Suppressor macrophage treated with lipopolysaccharide for 1 hour (primary cell): ENCODE results near the gene ADCY2.
"Not testable (repeated sequence)": the region's sequence is repeated elsewhere in the genome, so short reads cannot be mapped to it uniquely, and the experiment has no call there.

Source experiments
- DNase-seq, 3 donors: peaks; one replicate each; pipeline ENCODE4 v3.0.0-alpha.2; 2020 to 2022

The ADCY2 gene

GRCh38 chr5:7396713-7397454 is 946 bp downstream of the ADCY2 start:
- peak in 2 of 3 donors; percentile 9 to 17 for DNase-seq

DNA sequence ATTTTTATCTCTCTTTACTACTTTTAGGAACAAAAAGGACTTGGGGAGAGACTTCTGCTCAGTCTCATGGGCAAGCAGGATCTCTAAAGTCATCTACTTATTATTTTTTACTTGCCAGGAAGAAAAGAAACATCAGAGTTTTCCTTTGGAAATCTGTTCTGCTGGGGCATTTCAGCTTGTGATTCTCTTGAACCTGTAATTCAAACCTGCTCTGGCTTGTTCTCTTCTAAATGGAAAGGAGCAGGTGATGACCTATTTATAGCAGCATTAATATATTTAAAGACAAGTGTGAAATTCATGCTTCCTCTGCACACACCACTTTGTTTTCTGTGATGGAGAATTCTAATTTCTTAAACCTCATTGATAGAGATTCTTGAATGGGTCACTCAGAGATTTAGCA is 2.0 kb downstream of the ADCY2 start:
- no peak for DNase-seq

DNA sequence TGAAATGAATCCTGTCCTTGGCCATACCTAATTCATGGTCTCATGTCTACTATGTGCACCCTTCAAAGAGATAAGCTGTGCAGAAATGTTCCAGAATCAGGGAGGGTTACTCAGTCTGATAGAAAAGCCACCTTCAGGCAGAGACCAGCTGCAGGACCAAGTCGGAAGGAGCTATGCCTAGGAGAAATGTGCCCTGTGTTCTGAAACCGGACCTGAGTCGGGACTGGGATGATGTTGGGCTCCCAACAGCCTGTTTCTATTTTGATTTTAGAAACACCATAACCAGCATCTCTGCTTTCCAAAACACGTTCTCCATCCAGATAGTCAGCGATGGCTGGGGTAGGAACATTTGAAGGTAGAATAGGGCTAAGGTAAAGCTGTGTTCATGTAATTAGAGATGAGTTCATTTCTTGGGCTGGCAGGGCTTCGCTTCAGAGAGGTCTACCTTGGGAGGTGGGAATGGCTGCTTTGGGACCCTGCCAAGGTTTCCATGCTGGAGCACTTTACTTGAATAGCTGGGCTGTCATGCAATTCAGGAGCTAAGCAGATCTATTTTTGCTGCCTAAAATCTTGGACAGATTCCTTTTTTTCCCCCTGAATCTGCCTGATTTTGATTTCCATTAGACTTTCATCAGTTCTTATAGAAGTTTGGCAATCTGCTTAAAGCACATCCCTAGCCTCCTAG is 2.8 kb downstream of the ADCY2 start:
- no peak for DNase-seq

GRCh38 chr5:7405277-7405676 is 9.3 kb downstream of the ADCY2 start:
- DNase-seq = no peak

DNA sequence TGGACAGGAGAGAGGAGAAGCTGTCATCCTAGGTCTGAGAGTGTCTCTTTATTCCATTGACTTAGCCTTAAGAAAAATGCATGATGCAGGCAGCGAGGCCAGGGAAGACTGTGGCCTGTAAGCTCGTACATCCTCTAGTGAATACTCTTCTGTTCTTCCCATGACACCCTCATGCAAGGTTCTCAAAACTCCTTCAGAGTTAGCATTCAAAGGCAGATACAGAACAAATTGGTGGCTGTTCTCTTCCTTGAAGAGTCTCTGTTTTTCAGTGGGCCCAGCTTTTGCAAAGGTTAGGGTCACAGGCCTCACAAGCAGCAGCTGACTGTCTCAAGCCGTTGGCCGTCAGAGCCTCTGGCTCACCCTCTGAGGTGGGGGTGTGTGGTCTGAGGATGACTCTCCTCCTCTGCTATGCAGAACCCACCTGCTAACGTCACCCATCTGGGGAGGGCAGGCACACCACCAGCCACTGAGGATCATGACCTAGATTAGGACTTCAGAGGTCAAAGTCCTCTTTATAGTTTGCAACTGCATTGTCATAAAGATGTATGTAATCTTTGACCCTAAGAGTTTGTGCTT is 15.1 kb downstream of the ADCY2 start:
- no peak for DNase-seq

GRCh38 chr5:7412409-7412808 is 16.5 kb downstream of the ADCY2 start:
- no peak for DNase-seq

DNA sequence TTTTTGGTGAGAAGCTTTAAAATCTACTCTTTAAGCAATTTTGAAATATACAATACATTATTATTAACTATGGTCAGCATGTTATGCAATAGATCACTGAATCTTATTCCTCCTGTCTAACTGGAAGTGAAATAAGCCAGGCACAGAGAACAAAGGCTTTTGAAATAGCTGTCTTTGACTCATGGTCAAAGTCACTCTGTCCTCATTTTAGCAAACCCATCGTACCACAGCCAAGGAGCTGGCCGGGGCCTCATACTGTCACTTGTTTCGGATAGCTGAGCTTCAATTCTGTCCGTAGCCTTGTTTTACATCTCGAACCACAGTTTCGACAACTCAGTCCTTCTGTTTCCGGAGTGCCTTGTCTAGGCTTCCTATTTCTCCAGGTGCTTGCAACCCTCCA is 19.2 kb downstream of the ADCY2 start:
- no peak for DNase-seq

DNA sequence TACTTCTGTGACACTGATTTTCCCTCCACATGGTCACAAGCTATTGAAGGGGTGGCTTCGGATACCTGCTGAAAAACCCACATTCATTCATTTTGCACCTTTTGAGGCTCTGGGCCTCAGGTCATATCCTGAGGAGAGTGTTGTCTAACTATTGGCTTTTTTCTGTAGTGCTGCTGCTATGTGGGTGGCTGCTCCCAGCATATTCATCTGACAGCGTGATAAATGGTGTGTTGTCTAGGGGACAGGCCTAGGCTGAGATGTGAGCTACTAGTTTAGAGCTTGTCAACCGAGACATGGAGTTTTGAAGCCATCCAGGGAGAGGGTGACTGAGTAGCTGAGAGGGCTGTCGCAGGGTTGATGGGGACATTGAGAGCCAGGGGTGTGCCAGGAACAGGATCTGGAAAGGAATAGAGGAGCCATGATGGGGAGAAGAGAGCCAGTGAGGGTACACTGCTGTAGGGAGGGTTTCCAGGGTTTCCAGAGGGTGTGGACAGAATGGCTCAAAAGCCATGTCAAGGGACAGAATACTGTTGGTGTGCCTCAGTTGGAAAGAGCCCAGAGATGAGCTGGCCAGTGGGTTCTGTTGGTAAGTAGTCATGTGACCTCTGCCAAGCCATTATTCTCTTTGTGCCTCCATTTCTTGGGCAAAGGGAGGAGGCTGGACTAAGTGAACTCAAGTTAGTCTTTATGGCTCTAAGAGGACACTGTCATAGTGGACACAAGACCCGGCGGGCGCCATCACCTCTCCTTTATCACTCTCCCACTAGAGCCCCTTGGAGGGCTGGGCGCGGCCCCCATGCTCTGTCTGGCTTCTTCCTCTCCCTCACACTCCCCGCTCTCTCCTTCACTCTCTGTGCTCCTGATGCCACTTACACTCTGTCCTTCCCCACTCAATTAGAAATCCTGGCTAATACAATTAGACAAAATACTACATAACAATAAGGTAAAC is 19.9 kb downstream of the ADCY2 start:
- no peak for DNase-seq

DNA sequence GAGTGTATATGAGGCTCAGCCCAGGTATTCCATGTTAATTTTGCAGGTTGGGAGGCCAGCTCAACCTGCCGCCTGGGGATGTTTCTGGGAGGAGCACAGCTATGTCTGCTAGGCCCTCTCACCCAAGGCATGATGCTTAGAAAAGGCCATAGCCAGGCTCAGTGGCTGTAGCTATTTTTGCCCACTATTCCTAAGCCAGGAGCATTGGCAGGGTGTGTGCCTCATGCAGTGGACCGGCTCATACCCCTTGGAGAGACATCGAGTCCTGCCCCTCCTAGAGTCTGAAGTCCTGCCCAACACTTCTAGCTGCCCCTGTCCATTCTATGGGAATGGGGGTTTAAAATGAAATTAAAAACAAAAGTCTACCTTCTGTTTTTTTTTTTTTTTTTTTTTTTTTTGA is 22.3 kb downstream of the ADCY2 start:
- no peak for DNase-seq

- DNase-seq = no peak
Measured at GRCh38 chr5:7419367-7419766, 23.4 kb downstream of the ADCY2 start.

GRCh38 chr5:7419846-7420245 is 23.9 kb downstream of the ADCY2 start:
- DNase-seq = no peak

DNA sequence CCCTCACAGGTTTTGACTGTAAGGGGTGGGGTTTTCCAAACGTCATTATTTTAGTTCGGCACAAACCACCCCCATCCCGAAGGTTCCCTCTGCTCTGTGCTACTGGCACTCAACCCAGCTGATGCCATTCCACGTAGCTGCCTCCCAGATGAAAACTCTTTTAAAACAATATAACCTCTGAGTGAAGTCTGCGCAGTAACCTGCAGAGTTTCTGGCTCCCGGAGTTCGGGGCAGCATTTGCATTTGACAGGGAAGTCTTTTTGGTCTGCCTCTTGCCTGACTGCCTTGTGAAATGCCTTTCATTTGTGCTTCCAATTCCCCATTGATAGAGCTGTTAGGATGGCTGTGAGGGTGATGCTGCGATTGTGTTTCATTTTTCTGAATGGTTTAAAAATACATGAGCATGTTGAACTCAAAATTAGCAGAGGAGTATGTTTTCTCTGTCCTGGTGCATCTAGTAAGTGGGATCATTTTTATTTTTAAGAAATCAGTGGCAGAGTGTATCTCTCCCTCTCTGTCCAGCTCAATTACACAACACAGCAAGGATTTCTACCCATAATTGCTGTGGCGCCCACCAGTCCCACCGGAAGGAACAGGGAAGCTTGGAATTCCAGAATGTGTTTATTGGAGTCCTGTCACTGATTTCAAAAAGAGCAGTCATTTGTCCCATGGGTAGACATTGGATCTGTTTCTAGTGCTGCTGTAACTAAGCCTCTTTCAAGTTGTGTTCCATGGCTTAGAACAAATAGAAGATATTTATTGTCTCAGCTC is 24.8 kb downstream of the ADCY2 start:
- DNase-seq = no peak

DNA sequence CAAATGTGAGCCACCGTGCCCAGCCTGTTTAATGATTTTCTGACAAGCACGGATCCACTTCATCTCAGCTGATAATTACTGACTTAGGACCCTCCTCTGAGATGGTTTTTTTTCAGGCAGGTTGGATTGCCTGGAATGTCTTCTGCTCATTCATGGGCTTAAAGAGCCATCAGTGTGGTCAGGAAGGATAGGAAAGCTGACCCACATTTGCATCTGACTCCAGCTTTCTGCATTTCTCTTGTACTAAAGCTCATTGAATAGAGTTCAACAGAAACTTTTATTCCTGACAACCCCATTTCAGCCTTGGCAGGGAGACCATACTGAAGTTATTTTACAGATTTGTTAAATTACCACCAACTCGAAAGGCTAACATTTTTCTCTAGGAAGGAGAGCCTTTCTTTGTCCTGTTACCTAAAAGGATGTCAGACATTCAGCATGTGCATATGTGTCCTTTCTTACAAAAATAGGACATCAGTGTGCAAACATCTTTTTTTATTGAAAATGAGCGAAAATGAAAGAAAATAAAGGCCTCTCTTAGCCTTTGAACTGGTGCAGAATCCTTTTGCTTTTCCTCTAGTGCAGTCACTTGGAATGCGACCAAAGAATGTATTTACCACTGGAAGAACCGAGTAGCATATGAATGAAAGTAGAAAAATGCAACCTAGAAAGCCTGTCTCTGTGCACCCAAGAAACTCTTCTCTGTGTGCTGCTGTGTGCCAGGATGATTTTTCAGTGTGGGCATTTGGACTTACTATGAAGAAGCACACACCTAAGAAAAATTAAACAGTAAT is 26.6 kb downstream of the ADCY2 start:
- DNase-seq = no peak

DNA sequence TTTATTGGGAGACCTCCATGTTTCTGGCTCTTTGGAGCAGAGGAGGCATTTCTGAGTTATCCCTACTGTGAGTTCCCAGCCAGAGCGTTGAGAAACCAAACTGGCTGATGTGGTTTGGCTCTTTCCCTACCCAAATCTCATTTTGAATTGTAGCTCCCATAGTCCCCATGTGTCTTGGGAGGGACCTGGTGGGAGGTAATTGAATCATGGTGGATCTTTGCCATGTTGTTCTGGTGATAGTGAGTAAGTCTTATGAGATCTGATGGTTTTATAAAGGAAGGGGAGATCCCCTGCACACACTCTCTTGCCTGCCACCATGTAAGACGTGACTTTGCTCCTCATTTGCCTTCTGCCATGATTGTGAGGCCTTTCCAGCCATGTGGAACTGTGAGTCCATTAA is 27.3 kb downstream of the ADCY2 start:
- DNase-seq = not testable (repeated sequence)

DNA sequence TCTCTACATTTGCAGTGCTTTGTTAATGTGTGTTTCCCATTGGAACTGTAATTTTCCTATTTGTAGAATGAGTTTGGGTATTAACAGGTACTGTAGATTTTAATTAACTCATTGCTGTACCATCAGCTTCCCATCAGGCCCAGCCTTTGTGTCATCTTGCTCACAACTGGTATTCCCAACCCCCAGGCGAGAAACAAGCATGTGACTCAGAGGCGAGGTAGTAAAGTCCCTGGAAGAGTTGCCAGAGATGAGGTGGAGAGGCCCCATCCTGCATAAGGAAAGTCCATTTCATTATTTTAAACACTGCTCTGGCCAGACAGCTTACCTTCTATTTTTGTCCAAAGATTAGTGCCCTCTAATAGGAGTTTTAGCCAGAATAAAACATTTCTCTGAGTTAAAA is 29.9 kb downstream of the ADCY2 start:
- no peak for DNase-seq

DNA sequence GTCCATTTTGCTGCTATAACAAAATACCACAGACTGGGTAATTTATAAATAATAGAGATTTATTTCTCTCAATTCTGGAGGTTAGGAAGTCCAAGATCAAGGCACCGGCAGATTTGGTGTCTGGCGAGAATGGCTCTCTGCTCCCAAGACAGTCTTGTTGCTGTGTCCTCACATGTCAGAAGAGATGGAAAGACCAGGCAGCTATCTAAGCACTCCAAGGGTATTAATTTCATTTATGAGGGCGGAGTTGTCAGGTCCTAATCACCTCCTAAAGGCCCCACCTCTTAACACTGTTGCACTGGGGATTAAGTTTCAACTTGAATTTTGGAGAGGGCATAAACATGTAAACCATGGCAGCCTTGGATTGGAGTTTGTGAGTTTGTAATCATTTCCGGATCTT is 30.3 kb downstream of the ADCY2 start:
- no peak for DNase-seq

GRCh38 chr5:7434914-7435313 is 39.0 kb downstream of the ADCY2 start:
- DNase-seq = no peak

DNA sequence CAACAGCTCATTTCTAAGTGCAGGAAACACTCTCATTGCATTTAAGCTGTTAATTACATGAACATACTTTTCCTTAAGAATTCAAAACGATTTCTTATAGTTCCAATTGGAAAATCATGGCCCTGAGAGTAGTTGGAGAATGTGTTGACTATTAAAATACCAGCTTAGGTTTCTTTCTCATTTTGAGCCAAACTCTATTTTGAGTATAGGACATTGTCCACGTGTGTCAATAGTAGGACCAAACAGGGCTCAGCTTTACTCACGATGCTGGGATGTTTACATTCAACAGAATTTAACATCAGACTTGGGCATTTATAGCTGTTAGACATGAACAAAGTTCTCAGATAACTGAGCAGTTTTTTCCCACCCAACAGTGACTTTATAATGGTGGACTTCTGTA is 39.6 kb downstream of the ADCY2 start:
- DNase-seq = no peak

DNA sequence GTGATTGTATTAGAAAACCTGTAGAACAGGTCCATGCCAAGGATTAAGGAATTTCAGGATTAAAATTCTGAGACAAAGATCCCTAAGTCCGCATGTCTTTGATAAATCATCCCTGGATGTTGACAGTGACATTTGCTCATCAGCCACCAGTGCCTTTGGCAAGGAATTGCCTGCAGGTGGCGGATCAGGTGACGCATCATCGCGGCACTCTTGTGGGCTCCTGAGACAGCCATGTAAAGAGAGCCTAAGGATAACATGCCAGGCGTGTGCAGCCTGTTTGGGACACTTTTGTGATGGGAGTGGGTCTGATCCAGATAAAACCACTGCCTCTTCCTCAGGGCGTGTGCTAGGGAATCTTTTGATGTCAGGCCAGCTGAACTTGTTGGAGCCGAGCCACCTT is 40.6 kb downstream of the ADCY2 start:
- DNase-seq = no peak

- no peak for DNase-seq
Measured at GRCh38 chr5:7437836-7438235, 41.9 kb downstream of the ADCY2 start.

- DNase-seq = no peak
Measured at GRCh38 chr5:7445068-7445467, 49.1 kb downstream of the ADCY2 start.

DNA sequence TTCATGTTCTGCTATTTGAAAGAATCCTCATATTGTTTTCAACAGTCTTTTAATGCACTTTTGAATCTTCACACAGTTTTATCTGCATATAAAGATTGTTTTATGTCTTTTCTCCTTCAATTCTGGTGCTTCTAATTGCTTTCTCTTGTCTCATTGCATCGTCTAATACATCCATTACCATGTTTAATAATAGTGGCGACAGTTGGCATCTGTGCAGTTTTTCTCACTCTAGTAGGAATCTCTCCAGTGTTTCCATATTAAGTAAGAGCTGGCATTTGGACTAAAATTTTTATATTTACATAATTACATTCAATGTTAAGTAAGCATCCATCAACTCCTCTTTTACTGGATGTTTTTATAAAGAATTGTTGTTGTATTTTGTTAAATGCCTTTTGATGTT is 49.9 kb downstream of the ADCY2 start:
- no peak for DNase-seq
